ENCODE measurements around the gene KRABD2.
"Not testable (repeated sequence)": the region's sequence is repeated elsewhere in the genome, so short reads cannot be mapped to it uniquely, and the experiment has no call there.

KRABD2 gene

DNA sequence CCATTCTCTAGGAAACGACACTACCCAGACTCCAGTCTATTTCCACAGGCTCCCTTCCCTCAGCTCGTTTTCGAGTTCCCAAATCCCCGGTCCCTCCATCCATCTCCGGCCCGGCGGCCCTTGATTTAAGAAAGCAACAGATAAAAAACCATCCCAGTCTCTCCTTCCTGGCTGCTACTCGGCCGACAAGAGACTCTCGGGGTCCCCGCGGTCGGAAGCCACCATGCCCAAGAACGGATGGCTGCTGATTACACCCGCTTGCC lies 6.3 kb upstream of the KRABD2 start:
- Histone ChIP-seq H3K27me3 (ENCODE audit: insufficient read depth, low read length) (no peaks in the 10 kb centered on the region), H3K9me3 (ENCODE audit: low read depth, low read length) (no peaks in the 10 kb centered on the region), H3K27ac (ENCODE audit: low read depth, low read length) (peak overlapping the region; percentile 72), H2AFZ (ENCODE audit: low read length) (peak overlapping the region; percentile 72), H3K4me1 (ENCODE audit: insufficient read depth, low read length) (peaks cover 34% of the 10 kb centered on the region), H3K36me3 (ENCODE audit: insufficient read depth, low read length) (peaks cover 40% of the 10 kb centered on the region), H3K79me2 (ENCODE audit: insufficient read depth, low read length) (peaks cover 43% of the 10 kb centered on the region), H3K4me2 (ENCODE audit: insufficient read depth, low read length) (peak overlapping the region; percentile 87), H4K20me1 (ENCODE audit: insufficient read depth, low read length) (peaks cover 30% of the 10 kb centered on the region), H3K4me3 (ENCODE audit: insufficient read depth, low read length) (peak overlapping the region; percentile 91)
- DNase-seq (ENCODE audit: insufficient read length, low spot score, missing footprints) = no peak
- no peak for TF ChIP-seq CTCF (IDR thresholded peaks at IDR 0.05; ENCODE audit: extremely low read depth, low read depth, low read length)

DNA sequence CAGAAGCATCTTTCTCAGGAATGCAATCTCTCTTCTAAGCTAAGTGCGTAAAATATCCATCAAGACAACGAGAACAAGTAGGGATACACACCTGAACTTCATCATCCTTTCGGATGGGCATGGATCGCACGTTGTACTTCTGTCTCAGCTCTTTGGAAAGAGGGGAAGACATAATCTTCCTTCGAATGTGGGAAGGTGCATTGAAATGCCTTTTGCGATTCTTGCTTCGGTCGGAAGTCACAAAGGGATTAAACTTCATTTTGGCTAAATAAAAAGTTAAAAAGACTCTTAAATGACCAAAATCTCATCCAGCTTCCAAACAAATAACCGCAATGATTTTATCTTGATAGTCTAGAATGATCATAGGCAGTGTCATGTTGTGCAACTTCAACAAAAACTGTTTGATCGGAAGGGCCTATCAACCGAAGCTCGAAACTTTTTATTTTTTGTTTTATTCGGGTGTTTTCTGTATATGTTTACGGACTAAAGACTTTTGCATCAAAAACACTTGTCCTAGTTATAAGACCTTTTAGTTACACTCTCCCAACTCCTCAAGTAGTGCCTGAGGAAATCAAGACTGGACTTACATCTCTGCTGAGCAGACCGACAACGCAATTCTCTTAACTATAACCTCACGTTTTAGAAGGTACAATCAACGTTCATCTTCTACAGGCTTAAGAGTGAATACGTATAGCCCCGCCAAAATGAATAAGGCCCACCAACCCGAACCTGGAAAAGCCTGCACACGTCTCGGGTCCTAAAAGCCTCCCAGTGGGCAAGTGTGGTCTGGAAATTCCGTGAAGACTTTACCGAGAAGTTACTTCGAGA lies 5.8 kb upstream of the KRABD2 start:
- H3K9me3 ChIP-seq (ENCODE audit: low read depth, low read length) = no peaks in the 10 kb centered on the region
- H3K4me2 ChIP-seq (ENCODE audit: insufficient read depth, low read length) = peak overlapping the region; percentile 87
- DNase-seq (ENCODE audit: insufficient read length, low spot score, missing footprints) = peak; percentile 85
- peak overlapping the region; percentile 72 for H3K27ac ChIP-seq (ENCODE audit: low read depth, low read length)
- H2AFZ ChIP-seq (ENCODE audit: low read length) = peak overlapping the region; percentile 72
- no peak for TF ChIP-seq CTCF (IDR thresholded peaks at IDR 0.05; ENCODE audit: extremely low read depth, low read depth, low read length)
- H3K36me3 ChIP-seq (ENCODE audit: insufficient read depth, low read length) = peaks cover 45% of the 10 kb centered on the region
- no peaks in the 10 kb centered on the region for H3K27me3 ChIP-seq (ENCODE audit: insufficient read depth, low read length)
- H3K4me1 ChIP-seq (ENCODE audit: insufficient read depth, low read length) = peaks cover 34% of the 10 kb centered on the region
- H3K4me3 ChIP-seq (ENCODE audit: insufficient read depth, low read length) = peak overlapping the region; percentile 91
- H4K20me1 ChIP-seq (ENCODE audit: insufficient read depth, low read length) = peaks cover 30% of the 10 kb centered on the region
- peaks cover 43% of the 10 kb centered on the region for H3K79me2 ChIP-seq (ENCODE audit: insufficient read depth, low read length)

- H3K27me3 ChIP-seq (ENCODE audit: insufficient read depth, low read length) = no peaks in the 10 kb centered on the region
- H3K4me1 ChIP-seq (ENCODE audit: insufficient read depth, low read length) = peaks cover 39% of the 10 kb centered on the region
- no peak overlapping the region for H2AFZ ChIP-seq (ENCODE audit: low read length)
- peaks cover 30% of the 10 kb centered on the region for H4K20me1 ChIP-seq (ENCODE audit: insufficient read depth, low read length)
- no peak for DNase-seq (ENCODE audit: insufficient read length, low spot score, missing footprints)
- no peaks in the 10 kb centered on the region for H3K9me3 ChIP-seq (ENCODE audit: low read depth, low read length)
- peaks cover 51% of the 10 kb centered on the region for H3K36me3 ChIP-seq (ENCODE audit: insufficient read depth, low read length)
- H3K4me2 ChIP-seq (ENCODE audit: insufficient read depth, low read length) = peak overlapping the region; percentile 87
- no peak for TF ChIP-seq CTCF (IDR thresholded peaks at IDR 0.05; ENCODE audit: extremely low read depth, low read depth, low read length)
- H3K27ac ChIP-seq (ENCODE audit: low read depth, low read length) = no peak overlapping the region
- H3K4me3 ChIP-seq (ENCODE audit: insufficient read depth, low read length) = no peak overlapping the region
- H3K79me2 ChIP-seq (ENCODE audit: insufficient read depth, low read length) = peaks cover 47% of the 10 kb centered on the region
Observed at GRCh38 chr17:8380049-8380448, 3.5 kb upstream of the KRABD2 start.

DNA sequence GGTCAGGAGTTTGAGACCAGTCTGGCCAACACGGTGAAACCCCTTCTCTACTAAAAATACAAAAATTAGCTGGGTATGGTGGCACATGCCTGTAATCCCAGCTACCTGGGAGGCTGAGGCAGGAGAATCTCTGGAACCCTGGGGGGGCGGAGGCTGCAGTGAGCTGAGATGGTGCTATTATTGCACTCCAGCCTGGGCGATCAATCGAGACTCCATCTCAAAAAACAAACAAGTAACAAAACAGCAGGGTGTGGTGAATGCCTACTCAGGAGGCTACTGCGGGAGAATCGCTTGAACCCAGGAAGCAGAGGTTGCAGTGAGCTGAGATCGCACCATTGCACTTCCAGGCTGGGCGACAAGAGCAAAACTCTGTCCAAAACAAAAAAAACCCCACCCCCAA lies 1.6 kb upstream of the KRABD2 start:
- not testable (repeated sequence) for H3K27ac ChIP-seq (ENCODE audit: low read depth, low read length); DNase-seq (ENCODE audit: insufficient read length, low spot score, missing footprints); H3K27me3 ChIP-seq (ENCODE audit: insufficient read depth, low read length); H3K9me3 ChIP-seq (ENCODE audit: low read depth, low read length); H3K4me3 ChIP-seq (ENCODE audit: insufficient read depth, low read length); H3K4me2 ChIP-seq (ENCODE audit: insufficient read depth, low read length); H2AFZ ChIP-seq (ENCODE audit: low read length)
- Histone ChIP-seq H3K36me3 (ENCODE audit: insufficient read depth, low read length) (peaks cover 51% of the 10 kb centered on the region), H3K79me2 (ENCODE audit: insufficient read depth, low read length) (peaks cover 47% of the 10 kb centered on the region), H4K20me1 (ENCODE audit: insufficient read depth, low read length) (peaks cover 30% of the 10 kb centered on the region), H3K4me1 (ENCODE audit: insufficient read depth, low read length) (peaks cover 30% of the 10 kb centered on the region)
